AG09309 (cell line): ENCODE results near the gene FYB1.

ENCODE experiments used
- DNase-seq: peaks from one replicate; pipeline ENCODE4 v3.0.0-alpha.2; 2010; ENCODE audit warnings: low read depth
- H3K4me3 ChIP-seq: 2 replicates; pipeline ENCODE4 v1.5.1; 2011; ENCODE audit warnings: mild to moderate bottlenecking, low read depth, low read length, moderate library complexity; ENCODE audit not compliant: control insufficient read depth
- CTCF ChIP-seq: IDR thresholded peaks from 2 replicates; pipeline ENCODE4 v1.5.1; 2011; ENCODE audit warnings: mild to moderate bottlenecking, low read depth, low read length, inconsistent platforms; ENCODE audit not compliant: insufficient read depth, control insufficient read depth; ENCODE audit errors: missing control alignments

The FYB1 gene

GRCh38 chr5:39201160-39201780 is 18.1 kb downstream of the FYB1 start:
- TF ChIP-seq CTCF = no peak
- DNase-seq = no peak
- H3K4me3 ChIP-seq = no peak overlapping the region

GRCh38 chr5:39200081-39200480 is 19.3 kb downstream of the FYB1 start:
- TF ChIP-seq CTCF = no peak
- no peak for DNase-seq
- no peak overlapping the region for H3K4me3 ChIP-seq

- no peak overlapping the region for H3K4me3 ChIP-seq
- no peak for TF ChIP-seq CTCF
- DNase-seq = no peak
These were observed 20.0 kb downstream of the FYB1 start for GRCh38 chr5:39199335-39199734.

- no peak for DNase-seq
- no peak overlapping the region for H3K4me3 ChIP-seq
- TF ChIP-seq CTCF = no peak
These were observed 21.2 kb downstream of the FYB1 start for GRCh38 chr5:39198127-39198526.

- no peak overlapping the region for H3K4me3 ChIP-seq
- no peak for DNase-seq
- TF ChIP-seq CTCF = no peak
These were observed 21.8 kb downstream of the FYB1 start for GRCh38 chr5:39197556-39197955.

GRCh38 chr5:39195198-39195826 is 24.1 kb downstream of the FYB1 start:
- H3K4me3 ChIP-seq = no peak overlapping the region
- TF ChIP-seq CTCF = no peak
- DNase-seq = no peak

- peak; percentile 80 for DNase-seq
- no peak for TF ChIP-seq CTCF
- no peak overlapping the region for H3K4me3 ChIP-seq
These were observed 24.8 kb downstream of the FYB1 start for GRCh38 chr5:39194466-39195136.
